PC-9 (cell line): ENCODE measurements around the gene C10orf120. TPM values are rescaled to one million over a fixed set of nuclear protein-coding genes. Genes with fewer than 3 reads are reported as not detected.

Source experiments
- BruUV-seq: library from RNA; stranded (reverse); fragments of 400-500 nt; replicated peaks from 2 replicates; lab custom pipeline; 2021; lab: Mats Ljungman, UMichigan
- CTCF ChIA-PET: fragments of 300-600 bp; sonication (Branson Sonifier 250); formaldehyde crosslinking; loops from one replicate; lab custom pipeline; 2022; ENCODE audit warnings: antibody characterized with exemption; lab: Charles Lee
- POLR2A ChIA-PET: fragments of 300-600 bp; sonication (Branson Sonifier 250); formaldehyde crosslinking; loops from one replicate; lab custom pipeline; 2022; ENCODE audit warnings: antibody characterized with exemption; ENCODE audit not compliant: unreplicated experiment; lab: Charles Lee
- DNase-seq, 2 experiments: peaks; one replicate each; pipeline versions ENCODE4 v3.0.0 to v3.0.0-alpha.2; 2015 to 2022; ENCODE audit warnings: mixed read lengths in 1 of 2
- H2AFZ ChIP-seq: fragments of 200-600 bp; sonication (generic); 2 replicates; pipeline ENCODE4 v1.8.1; 2017; ENCODE audit warnings: antibody characterized with exemption
- H3F3A ChIP-seq: fragments of 200-600 bp; sonication (generic); 2 replicates; pipeline ENCODE4 v1.8.1; 2017; ENCODE audit warnings: antibody characterized with exemption, mild to moderate bottlenecking, low read depth; ENCODE audit not compliant: insufficient read depth
- H3K27ac ChIP-seq: fragments of 200-600 bp; sonication (generic); 2 replicates; pipeline ENCODE4 v1.6.1; 2016; ENCODE audit warnings: mixed run types
- H3K27me3 ChIP-seq: fragments of 200-600 bp; sonication (generic); 2 replicates; pipeline ENCODE4 v1.6.1; 2016; ENCODE audit warnings: low read depth, mixed run types; ENCODE audit not compliant: insufficient read depth
- H3K36me3 ChIP-seq: fragments of 200-600 bp; sonication (generic); 2 replicates; pipeline ENCODE4 v1.6.1; 2016; ENCODE audit warnings: low read depth, mixed run types
- H3K4me1 ChIP-seq: fragments of 200-600 bp; sonication (generic); replicated peaks from 2 replicates; pipeline ENCODE4 v1.6.1; 2016; ENCODE audit warnings: mixed run types; ENCODE audit not compliant: insufficient read depth
- H3K4me2 ChIP-seq: fragments of 200-600 bp; sonication (generic); 2 replicates; pipeline ENCODE4 v1.6.1; 2017; ENCODE audit warnings: mixed run types
- H3K4me3 ChIP-seq: fragments of 200-600 bp; sonication (generic); 2 replicates; pipeline ENCODE4 v1.6.1; 2016; ENCODE audit warnings: mixed run types
- H3K79me2 ChIP-seq: fragments of 200-600 bp; sonication (generic); 2 replicates; pipeline ENCODE4 v1.6.1; 2017; ENCODE audit warnings: low read depth, mixed run types
- H3K9me2 ChIP-seq: fragments of 200-600 bp; sonication (generic); 2 replicates; pipeline ENCODE4 v1.8.1; 2017; ENCODE audit warnings: mild to moderate bottlenecking; ENCODE audit not compliant: insufficient read depth
- H3K9me3 ChIP-seq: fragments of 200-600 bp; sonication (generic); 2 replicates; pipeline ENCODE4 v1.8.1; 2016; ENCODE audit warnings: low read depth; ENCODE audit not compliant: insufficient read depth
- H4K20me1 ChIP-seq: fragments of 200-600 bp; sonication (generic); 2 replicates; pipeline ENCODE4 v1.8.1; 2017; ENCODE audit not compliant: insufficient read depth
- EZH2 ChIP-seq: fragments of 200-600 bp; sonication (generic); IDR thresholded peaks from 2 replicates; pipeline ENCODE4 v1.8.0; 2017; ENCODE audit warnings: antibody characterized with exemption, low read depth
- intact Hi-C: fragments of 100-400 bp; cut with micrococcal nuclease; formaldehyde crosslinking; loops from one replicate; pipeline ENCODE4 v1.10.0; 2022; ENCODE audit not compliant: unreplicated experiment
- total RNA-seq: library from RNA; stranded (reverse); gene quantifications from 2 replicates; pipeline ENCODE4 v1.2.3, GENCODE V29; 2021
- TF ChIP-seq, protein P1 (sequence below): fragments of 200-600 bp; sonication (generic); conservative IDR thresholded peaks from 2 replicates; pipeline ENCODE4 v1.6.1; 2017; ENCODE audit warnings: mixed run types, antibody characterized with exemption, mild to moderate bottlenecking, moderate library complexity

The C10orf120 gene
- total RNA-seq, 1 experiment from 2014 or later = not detected

DNA sequence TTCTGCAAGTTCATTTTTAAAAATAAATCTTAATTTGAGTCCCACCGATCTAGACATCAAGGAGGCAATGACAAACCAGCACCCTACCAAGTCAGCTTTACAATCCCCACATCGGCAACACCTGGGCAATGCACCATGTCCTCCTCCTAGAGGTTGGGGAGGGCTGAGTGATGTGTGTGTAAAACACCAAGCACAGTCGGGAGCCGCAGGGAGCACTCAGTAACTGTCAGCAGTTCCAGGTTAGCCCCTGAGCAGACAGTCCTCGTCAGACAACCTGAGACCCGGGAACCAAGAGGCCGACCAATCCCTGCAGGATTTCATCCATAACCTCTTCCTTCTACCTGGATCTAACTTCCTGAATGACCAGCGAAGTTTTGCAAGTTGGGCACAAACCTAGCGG lies 15.9 kb upstream of the C10orf120 start:
- peaks cover 61% of the 10 kb centered on the region for H3K27me3 ChIP-seq

GRCh38 chr10:122713091-122713885 lies 13.6 kb upstream of the C10orf120 start:
- intact Hi-C loops = no loop called here
- no peak for TF ChIP-seq EZH2
- TF ChIP-seq, protein P1, sequence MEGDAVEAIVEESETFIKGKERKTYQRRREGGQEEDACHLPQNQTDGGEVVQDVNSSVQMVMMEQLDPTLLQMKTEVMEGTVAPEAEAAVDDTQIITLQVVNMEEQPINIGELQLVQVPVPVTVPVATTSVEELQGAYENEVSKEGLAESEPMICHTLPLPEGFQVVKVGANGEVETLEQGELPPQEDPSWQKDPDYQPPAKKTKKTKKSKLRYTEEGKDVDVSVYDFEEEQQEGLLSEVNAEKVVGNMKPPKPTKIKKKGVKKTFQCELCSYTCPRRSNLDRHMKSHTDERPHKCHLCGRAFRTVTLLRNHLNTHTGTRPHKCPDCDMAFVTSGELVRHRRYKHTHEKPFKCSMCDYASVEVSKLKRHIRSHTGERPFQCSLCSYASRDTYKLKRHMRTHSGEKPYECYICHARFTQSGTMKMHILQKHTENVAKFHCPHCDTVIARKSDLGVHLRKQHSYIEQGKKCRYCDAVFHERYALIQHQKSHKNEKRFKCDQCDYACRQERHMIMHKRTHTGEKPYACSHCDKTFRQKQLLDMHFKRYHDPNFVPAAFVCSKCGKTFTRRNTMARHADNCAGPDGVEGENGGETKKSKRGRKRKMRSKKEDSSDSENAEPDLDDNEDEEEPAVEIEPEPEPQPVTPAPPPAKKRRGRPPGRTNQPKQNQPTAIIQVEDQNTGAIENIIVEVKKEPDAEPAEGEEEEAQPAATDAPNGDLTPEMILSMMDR = no peak
- Histone ChIP-seq H3K79me2 (no peaks in the 10 kb centered on the region), H3F3A (no peaks in the 10 kb centered on the region), H2AFZ (no peak overlapping the region), H3K9me2 (no peaks in the 10 kb centered on the region), H3K4me2 (no peak overlapping the region), H3K27me3 (peaks cover 50% of the 10 kb centered on the region), H3K27ac (no peak overlapping the region), H3K4me3 (no peak overlapping the region), H3K9me3 (no peaks in the 10 kb centered on the region), H4K20me1 (no peaks in the 10 kb centered on the region), H3K4me1 (no peaks in the 10 kb centered on the region), H3K36me3 (no peaks in the 10 kb centered on the region)
- DNase-seq = no peak
- POLR2A ChIA-PET = no interaction called here
- CTCF ChIA-PET = interaction anchor here (1.0 kb wide), 1 partner anchor 148 kb away, joined by 3 read pairs; no protein-coding TSS in a partner anchor
- BruUV-seq = no TSS peak

More for the DNA sequence above, 15.9 kb upstream of the C10orf120 start:
- no peak overlapping the region for H3K4me3 ChIP-seq
- no peak overlapping the region for H3K27ac ChIP-seq
- H4K20me1 ChIP-seq = no peaks in the 10 kb centered on the region
- intact Hi-C loops = no loop called here
- no peaks in the 10 kb centered on the region for H3K36me3 ChIP-seq
- no peak overlapping the region for H3K4me2 ChIP-seq
- CTCF ChIA-PET = no interaction called here
- no peak for DNase-seq
- POLR2A ChIA-PET = no interaction called here
- BruUV-seq = no TSS peak
- no peaks in the 10 kb centered on the region for H3K4me1 ChIP-seq
- TF ChIP-seq EZH2 = no peak
- TF ChIP-seq, protein P1 = no peak
- no peak overlapping the region for H2AFZ ChIP-seq
- H3K9me2 ChIP-seq = no peaks in the 10 kb centered on the region
- no peaks in the 10 kb centered on the region for H3K9me3 ChIP-seq
- H3F3A ChIP-seq = no peaks in the 10 kb centered on the region
- no peaks in the 10 kb centered on the region for H3K79me2 ChIP-seq

DNA sequence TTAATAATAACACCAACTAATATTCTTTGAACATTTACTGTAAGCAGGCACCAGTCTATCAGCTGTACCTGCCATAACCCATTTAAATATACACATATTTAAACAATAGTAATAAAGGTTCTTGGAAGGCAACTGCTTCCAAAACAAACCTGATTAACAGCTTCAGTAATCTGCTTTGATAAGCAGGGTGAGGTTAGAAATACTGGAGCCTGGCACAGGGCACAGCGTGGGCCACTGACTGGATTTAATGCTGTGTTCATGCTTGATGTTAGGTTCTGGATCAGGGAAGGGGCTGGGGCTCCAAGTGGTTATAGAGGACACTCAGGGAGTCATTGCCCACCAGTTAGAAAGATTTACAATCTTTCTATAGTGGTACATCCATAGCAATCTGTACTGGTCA lies 10.9 kb upstream of the C10orf120 start:
- H4K20me1 ChIP-seq = no peaks in the 10 kb centered on the region
- intact Hi-C loops = no loop called here
- H3K27ac ChIP-seq = no peak overlapping the region
- no peaks in the 10 kb centered on the region for H3K9me3 ChIP-seq
- no peak for DNase-seq
- H3K4me3 ChIP-seq = no peak overlapping the region
- H3K4me1 ChIP-seq = no peaks in the 10 kb centered on the region
- H3K36me3 ChIP-seq = no peaks in the 10 kb centered on the region
- no peak overlapping the region for H3K4me2 ChIP-seq
- no TSS peak for BruUV-seq
- CTCF ChIA-PET = no interaction called here
- no peaks in the 10 kb centered on the region for H3K79me2 ChIP-seq
- POLR2A ChIA-PET = no interaction called here
- H3F3A ChIP-seq = no peaks in the 10 kb centered on the region
- no peak overlapping the region for H2AFZ ChIP-seq
- peaks cover 23% of the 10 kb centered on the region for H3K27me3 ChIP-seq
- H3K9me2 ChIP-seq = no peaks in the 10 kb centered on the region
- no peak for TF ChIP-seq EZH2
- TF ChIP-seq, protein P1 = no peak
